GM20431 (cell line): ENCODE data around the gene PXDN.
"Not testable (repeated sequence)": the region's sequence is repeated elsewhere in the genome, so short reads cannot be mapped to it uniquely, and the experiment has no call there.

Source experiments
- in situ Hi-C: fragments of 300-500 bp; cut with MseI, MboI; formaldehyde crosslinking; loops from one replicate; pipeline ENCODE4 v1.15.0; 2020; ENCODE audit warnings: low sequenced_read_pairs; ENCODE audit not compliant: unreplicated experiment

Gene PXDN

GRCh38 chr2:1709335-1709605, 35.0 kb downstream of the PXDN start:
- in situ Hi-C loops = no loop called here

- in situ Hi-C loops = no loop called here
Measured at GRCh38 chr2:1708476-1709334, 35.6 kb downstream of the PXDN start.

GRCh38 chr2:1707771-1708418, 36.4 kb downstream of the PXDN start:
- in situ Hi-C loops = no loop called here

GRCh38 chr2:1706089-1706841, 38.0 kb downstream of the PXDN start:
- in situ Hi-C loops = not testable (repeated sequence)

- in situ Hi-C loops = no loop called here
Measured at GRCh38 chr2:1705557-1706076, 38.7 kb downstream of the PXDN start.

- in situ Hi-C loops = no loop called here
Measured at GRCh38 chr2:1704631-1705556, 39.4 kb downstream of the PXDN start.

GRCh38 chr2:1702186-1702565, 42.1 kb downstream of the PXDN start:
- in situ Hi-C loops = no loop called here

GRCh38 chr2:1701556-1702185, 42.6 kb downstream of the PXDN start:
- in situ Hi-C loops = no loop called here

GRCh38 chr2:1701020-1701419, 43.3 kb downstream of the PXDN start:
- in situ Hi-C loops = no loop called here

- in situ Hi-C loops = not testable (repeated sequence)
Measured at GRCh38 chr2:1700427-1700826, 43.9 kb downstream of the PXDN start.

- in situ Hi-C loops = no loop called here
Measured at GRCh38 chr2:1698188-1698945, 45.9 kb downstream of the PXDN start.

GRCh38 chr2:1697601-1698000, 46.7 kb downstream of the PXDN start:
- in situ Hi-C loops = no loop called here

GRCh38 chr2:1696472-1696871, 47.8 kb downstream of the PXDN start:
- in situ Hi-C loops = no loop called here

- in situ Hi-C loops = no loop called here
Measured at GRCh38 chr2:1694371-1695271, 49.7 kb downstream of the PXDN start.

- in situ Hi-C loops = no loop called here
Measured at GRCh38 chr2:1693723-1694122, 50.6 kb downstream of the PXDN start.

GRCh38 chr2:1692342-1692741, 52.0 kb downstream of the PXDN start:
- in situ Hi-C loops = no loop called here

GRCh38 chr2:1691366-1691765, 52.9 kb downstream of the PXDN start:
- in situ Hi-C loops = no loop called here
